Tibial nerve (tissue), 4 donors: Measurements from ENCODE around the gene PLXNA4. TPM values are rescaled to one million over a fixed set of nuclear protein-coding genes. Genes with fewer than 3 reads are reported as not detected.

Source experiments
- DNase-seq, 2 donors: peaks; one replicate each; pipeline ENCODE4 v3.0.0-alpha.2; 2019; ENCODE audit warnings: low spot score in 2 of 2
- H3K27ac ChIP-seq, 4 donors: fragments of 200-600 bp; sonication (generic) in 3 of 4; one replicate each; pipeline ENCODE4 v1.5.1; 2017 to 2019; ENCODE audit warnings: mild to moderate bottlenecking in 1 of 4
- H3K27me3 ChIP-seq, 2 donors: fragments of 200-600 bp; sonication (generic) in 1 of 2; one replicate each; pipeline versions ENCODE4 v1.5.1 to v1.6.0; 2017 to 2019
- H3K36me3 ChIP-seq, 3 donors: fragments of 200-600 bp; sonication (generic); one replicate each; pipeline ENCODE4 v1.5.1; 2018 to 2019
- H3K4me1 ChIP-seq, 4 donors: fragments of 200-600 bp; sonication (generic) in 3 of 4; one replicate each; pipeline ENCODE4 v1.5.1; 2017 to 2019
- H3K4me3 ChIP-seq, 4 donors: fragments of 200-600 bp; sonication (generic) in 3 of 4; one replicate each; pipeline ENCODE4 v1.5.1; 2017 to 2019; ENCODE audit warnings: mild to moderate bottlenecking in 1 of 4, moderate library complexity in 1 of 4
- H3K9me3 ChIP-seq, 4 donors: fragments of 200-600 bp; sonication (generic) in 3 of 4; one replicate each; pipeline ENCODE4 v1.5.1; 2017 to 2019
- EP300 ChIP-seq, 2 donors: sonication (generic); formaldehyde crosslinking; IDR thresholded peaks; one replicate each; pipeline ENCODE4 v1.6.1; 2017; ENCODE audit warnings: antibody characterized with exemption in 2 of 2, mild to moderate bottlenecking in 1 of 2
- POLR2A ChIP-seq, 2 donors: fragments of 450-650 bp; IDR thresholded peaks; one replicate each; pipeline ENCODE4 v1.6.1; 2017; ENCODE audit warnings: antibody characterized with exemption in 2 of 2, mild to moderate bottlenecking in 2 of 2, moderate library complexity in 2 of 2
- WGBS, 2 donors: methylation state at CpG; one replicate each; pipeline ENCODE4 v1.1.5; 2018; 5-methylcytosine and 5-hydroxymethylcytosine counted together
- total RNA-seq, 4 donors: library from RNA; depleted of rRNA; stranded (reverse); fragments of >200 nt; gene quantifications; one replicate each; pipeline ENCODE4 v1.1.0, GENCODE V29; 2016
- TF ChIP-seq, protein P1 (sequence below), 5 experiments: fragments of 200-600 bp in 3 of 5; fragments of 450-650 bp in 2 of 5; sonication (generic) in 3 of 5; IDR thresholded peaks; one replicate each; pipeline ENCODE4 v1.5.1; 2016 to 2019; ENCODE audit warnings: antibody characterized with exemption in 5 of 5, mild to moderate bottlenecking in 3 of 5, moderate library complexity in 2 of 5

The PLXNA4 gene
- total RNA-seq, 4 donors from 2014 or later = 12.6 to 32.4 (median 13.7) TPM

- no peak for DNase-seq
- no peaks in the 10 kb centered on the region for H3K9me3 ChIP-seq
- H3K27me3 ChIP-seq = no peaks in the 10 kb centered on the region
- no peaks in the 10 kb centered on the region for H3K36me3 ChIP-seq
- no peak overlapping the region for H3K4me3 ChIP-seq
- TF ChIP-seq EP300 (IDR thresholded peaks at IDR 0.05) = no peak
- H3K27ac ChIP-seq = no peak overlapping the region
- no peaks in the 10 kb centered on the region for H3K4me1 ChIP-seq
- 54 to 66% methylated on average over 3 of the region's 3 CpGs for WGBS, 2 donors
Measured at GRCh38 chr7:132232406-132232805, 343.9 kb downstream of the PLXNA4 start.

DNA sequence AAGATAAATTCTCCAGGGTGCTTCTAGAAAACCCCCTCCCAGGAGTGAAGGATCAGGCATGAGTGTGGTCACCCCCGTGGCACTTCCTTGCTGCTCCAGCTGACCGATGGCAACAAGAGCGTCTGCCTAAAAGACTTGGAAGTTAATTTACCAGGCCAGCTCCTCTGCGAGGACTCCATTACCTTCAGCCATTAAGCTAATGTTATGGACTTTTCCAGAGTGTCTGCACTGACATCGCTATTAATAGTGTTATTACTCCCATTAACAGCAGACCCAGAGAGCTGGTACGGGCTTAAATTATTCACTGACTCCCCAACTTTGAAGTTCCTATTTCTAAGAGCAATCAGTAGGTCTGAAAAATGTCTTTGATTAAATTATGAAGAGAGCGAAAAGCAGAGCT lies 345.8 kb downstream of the PLXNA4 start:
- DNase-seq = no peak
- no peaks in the 10 kb centered on the region for H3K4me1 ChIP-seq
- H3K27ac ChIP-seq = no peak overlapping the region
- WGBS, 2 donors = 74 to 76% methylated on average over 7 of the region's 7 CpGs
- no peaks in the 10 kb centered on the region for H3K9me3 ChIP-seq
- no peaks in the 10 kb centered on the region for H3K36me3 ChIP-seq
- no peaks in the 10 kb centered on the region for H3K27me3 ChIP-seq
- TF ChIP-seq, protein P1, sequence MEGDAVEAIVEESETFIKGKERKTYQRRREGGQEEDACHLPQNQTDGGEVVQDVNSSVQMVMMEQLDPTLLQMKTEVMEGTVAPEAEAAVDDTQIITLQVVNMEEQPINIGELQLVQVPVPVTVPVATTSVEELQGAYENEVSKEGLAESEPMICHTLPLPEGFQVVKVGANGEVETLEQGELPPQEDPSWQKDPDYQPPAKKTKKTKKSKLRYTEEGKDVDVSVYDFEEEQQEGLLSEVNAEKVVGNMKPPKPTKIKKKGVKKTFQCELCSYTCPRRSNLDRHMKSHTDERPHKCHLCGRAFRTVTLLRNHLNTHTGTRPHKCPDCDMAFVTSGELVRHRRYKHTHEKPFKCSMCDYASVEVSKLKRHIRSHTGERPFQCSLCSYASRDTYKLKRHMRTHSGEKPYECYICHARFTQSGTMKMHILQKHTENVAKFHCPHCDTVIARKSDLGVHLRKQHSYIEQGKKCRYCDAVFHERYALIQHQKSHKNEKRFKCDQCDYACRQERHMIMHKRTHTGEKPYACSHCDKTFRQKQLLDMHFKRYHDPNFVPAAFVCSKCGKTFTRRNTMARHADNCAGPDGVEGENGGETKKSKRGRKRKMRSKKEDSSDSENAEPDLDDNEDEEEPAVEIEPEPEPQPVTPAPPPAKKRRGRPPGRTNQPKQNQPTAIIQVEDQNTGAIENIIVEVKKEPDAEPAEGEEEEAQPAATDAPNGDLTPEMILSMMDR (IDR thresholded peaks at IDR 0.05) = no peak
- TF ChIP-seq EP300 (IDR thresholded peaks at IDR 0.05) (no peak), POLR2A (IDR thresholded peaks at IDR 0.05) (no peak)
- no peak overlapping the region for H3K4me3 ChIP-seq

DNA sequence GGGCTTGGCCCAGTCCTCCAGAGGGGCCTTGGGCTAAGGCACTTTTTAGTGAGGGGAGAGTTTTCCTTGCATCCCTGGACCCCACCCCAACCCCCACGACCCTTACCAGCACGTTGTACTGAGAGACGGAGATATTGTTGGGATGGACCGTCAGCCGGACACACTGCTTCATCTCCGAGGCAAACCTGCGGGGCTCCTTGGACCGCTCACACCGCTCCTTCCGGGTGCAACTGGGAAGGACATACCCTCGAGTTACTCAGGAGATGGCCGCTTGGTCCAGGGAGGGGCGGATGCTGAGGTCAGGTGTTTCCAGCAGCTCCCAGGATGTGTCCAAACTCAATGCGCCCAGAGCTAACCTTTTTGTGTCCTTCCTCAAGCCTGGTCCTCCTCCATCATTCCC lies 348.0 kb downstream of the PLXNA4 start:
- no peak for TF ChIP-seq EP300 (IDR thresholded peaks at IDR 0.05)
- no peak for TF ChIP-seq POLR2A (IDR thresholded peaks at IDR 0.05)
- TF ChIP-seq, protein P1 (IDR thresholded peaks at IDR 0.05) = no peak
- H3K4me1 ChIP-seq = no peaks in the 10 kb centered on the region
- no peaks in the 10 kb centered on the region for H3K36me3 ChIP-seq
- no peaks in the 10 kb centered on the region for H3K9me3 ChIP-seq
- H3K27me3 ChIP-seq = no peaks in the 10 kb centered on the region
- 87 to 94% methylated on average over 14 of the region's 14 CpGs for whole genome bisulfite sequencing, 2 donors
- DNase-seq = no peak
- H3K27ac ChIP-seq = no peak overlapping the region
- no peak overlapping the region for H3K4me3 ChIP-seq

GRCh38 chr7:132226957-132227290 lies 349.3 kb downstream of the PLXNA4 start:
- no peaks in the 10 kb centered on the region for H3K27me3 ChIP-seq
- DNase-seq = no peak
- H3K36me3 ChIP-seq = no peaks in the 10 kb centered on the region
- H3K4me1 ChIP-seq = no peaks in the 10 kb centered on the region
- TF ChIP-seq, protein P1 (IDR thresholded peaks at IDR 0.05) = no peak
- TF ChIP-seq POLR2A (IDR thresholded peaks at IDR 0.05) (no peak), EP300 (IDR thresholded peaks at IDR 0.05) (no peak)
- H3K4me3 ChIP-seq = no peak overlapping the region
- no peaks in the 10 kb centered on the region for H3K9me3 ChIP-seq
- 66 to 72% methylated on average over 3 of the region's 3 CpGs for WGBS, 2 donors
- no peak overlapping the region for H3K27ac ChIP-seq

GRCh38 chr7:132226046-132226956 lies 350.0 kb downstream of the PLXNA4 start:
- WGBS, 2 donors = 75 to 77% methylated on average over 11 of the region's 11 CpGs
- H3K27ac ChIP-seq = no peak overlapping the region
- H3K9me3 ChIP-seq = no peaks in the 10 kb centered on the region
- TF ChIP-seq, protein P1 (IDR thresholded peaks at IDR 0.05) = no peak
- no peak for TF ChIP-seq POLR2A (IDR thresholded peaks at IDR 0.05)
- no peak for TF ChIP-seq EP300 (IDR thresholded peaks at IDR 0.05)
- no peak for DNase-seq
- no peaks in the 10 kb centered on the region for H3K36me3 ChIP-seq
- no peak overlapping the region for H3K4me3 ChIP-seq
- H3K27me3 ChIP-seq = no peaks in the 10 kb centered on the region
- no peaks in the 10 kb centered on the region for H3K4me1 ChIP-seq
